HFF-Myc (cell line): ENCODE data around the gene LNPEP.

Experiments used
- DNase-seq: peaks from one replicate; pipeline ENCODE4 v3.0.0-alpha.2; 2011; ENCODE audit warnings: low read depth; ENCODE audit errors: extremely low read depth
- H3K4me3 ChIP-seq: replicated peaks from 2 replicates; pipeline ENCODE4 v1.5.1; 2011; ENCODE audit warnings: low read depth, mild to moderate bottlenecking, control low read depth, low read length
- CTCF ChIP-seq: IDR thresholded peaks from 2 replicates; pipeline ENCODE4 v1.5.1; 2012; ENCODE audit warnings: mild to moderate bottlenecking, low read depth, low read length, control low read depth; ENCODE audit errors: missing control alignments

The LNPEP gene

GRCh38 chr5:96957254-96958049 lies 21.6 kb downstream of the LNPEP start:
- no peak for TF ChIP-seq CTCF
- H3K4me3 ChIP-seq = no peak overlapping the region
- no peak for DNase-seq

GRCh38 chr5:96958977-96959376 lies 23.1 kb downstream of the LNPEP start:
- no peak for TF ChIP-seq CTCF
- H3K4me3 ChIP-seq = no peak overlapping the region
- DNase-seq = no peak

- TF ChIP-seq CTCF = no peak
- no peak overlapping the region for H3K4me3 ChIP-seq
- DNase-seq = no peak
Measured at GRCh38 chr5:96961053-96961452, 25.2 kb downstream of the LNPEP start.

- no peak for TF ChIP-seq CTCF
- H3K4me3 ChIP-seq = no peak overlapping the region
- DNase-seq = no peak
Measured at GRCh38 chr5:96962540-96962991, 26.7 kb downstream of the LNPEP start.

- TF ChIP-seq CTCF = no peak
- DNase-seq = peak; percentile 15
- H3K4me3 ChIP-seq = no peak overlapping the region
Measured at GRCh38 chr5:96963267-96963666, 27.4 kb downstream of the LNPEP start.

- no peak for TF ChIP-seq CTCF
- no peak overlapping the region for H3K4me3 ChIP-seq
- no peak for DNase-seq
Measured at GRCh38 chr5:96966801-96967200, 30.9 kb downstream of the LNPEP start.
